Activated naive CD4-positive, alpha-beta T cell treated with anti-CD3 and anti-CD28 coated beads, Interleukin-2, amount 50 U/mL, for 72 hours (primary cell): ENCODE results near the gene FAM236C. TPM values are rescaled to one million over a fixed set of nuclear protein-coding genes. Genes with fewer than 3 reads are reported as not detected.
"Not testable (repeated sequence)": the region's sequence is repeated elsewhere in the genome, so short reads cannot be mapped to it uniquely, and the experiment has no call there.

Experiments used
- ATAC-seq, 2 donors: fragments of 150-1000 bp; cut with Tn5 transposase; 2 replicates each; pipeline ENCODE4 v1.10.0; 2021; ENCODE audit warnings: mild to moderate bottlenecking in 2 of 2, moderate library complexity in 2 of 2
- DNase-seq, 2 donors: peaks; one replicate each; pipeline ENCODE4 v3.0.0; 2021 to 2022; ENCODE audit warnings: low spot score in 2 of 2
- H3K27ac Mint-ChIP-seq, 2 donors: one replicate each; pipeline ENCODE4 v1.8.0; 2022; ENCODE audit warnings: mild to moderate bottlenecking in 2 of 2, mixed read lengths in 2 of 2
- H3K36me3 Mint-ChIP-seq, 2 donors: one replicate each; pipeline ENCODE4 v1.8.0; 2022; ENCODE audit warnings: mixed read lengths in 2 of 2
- H3K9me3 Mint-ChIP-seq, 2 donors: one replicate each; pipeline ENCODE4 v1.8.0; 2022; ENCODE audit warnings: mixed read lengths in 2 of 2
- total RNA-seq, 2 donors: library from RNA; stranded (reverse); gene quantifications; one replicate each; pipeline ENCODE4 v1.2.3, GENCODE V29; 2022

The FAM236C gene
- total RNA-seq, result not detected

DNA sequence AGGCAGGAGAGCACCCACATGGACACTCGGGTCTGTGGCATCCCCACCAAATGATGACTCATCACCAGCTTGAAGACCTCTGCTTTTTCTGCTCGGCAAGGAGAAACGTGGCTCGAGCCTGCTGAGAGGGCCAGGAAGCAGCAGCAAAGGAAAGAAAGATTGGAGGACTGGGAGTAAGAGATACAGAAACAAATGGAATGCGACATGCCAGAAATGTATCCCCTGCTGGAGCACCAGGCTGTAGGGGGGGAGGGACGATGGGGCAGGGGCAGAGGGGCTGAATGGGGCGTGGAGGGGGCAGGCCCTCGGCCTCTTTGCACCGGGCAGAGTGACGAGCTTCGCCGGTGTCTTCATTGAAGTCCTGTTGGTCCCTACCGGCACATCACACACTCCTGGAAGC, at the start of gene FAM236C:
Gene FAM236C (plus strand): TSS at position 301 of the 400 bp plus-strand sequence. CDS start 100 bp downstream, outside the sequence.
- not testable (repeated sequence) for H3K36me3 Mint-ChIP-seq, ATAC-seq, H3K27ac Mint-ChIP-seq, H3K9me3 Mint-ChIP-seq, DNase-seq

DNA sequence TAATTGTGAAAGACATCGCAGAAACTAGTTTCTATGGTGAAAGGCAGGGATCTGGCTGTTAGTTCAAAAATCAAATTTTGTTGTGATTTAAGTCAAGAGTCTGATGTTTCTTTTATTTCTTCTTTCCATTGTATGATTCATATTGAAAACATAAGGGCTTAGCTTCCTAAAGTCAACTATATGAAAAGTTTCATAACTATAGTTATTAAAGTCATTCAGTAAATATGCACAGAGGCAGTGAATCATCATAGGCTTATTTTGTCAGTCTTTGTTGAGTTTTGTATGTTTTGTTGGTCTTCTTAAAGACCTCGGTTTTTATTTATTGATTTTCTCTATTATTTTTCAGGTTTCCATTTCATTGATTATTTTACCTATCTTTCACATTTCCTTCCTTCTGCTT, 29.5 kb upstream of the FAM236C start:
- not testable (repeated sequence) for H3K36me3 Mint-ChIP-seq, H3K27ac Mint-ChIP-seq, DNase-seq, ATAC-seq, H3K9me3 Mint-ChIP-seq

DNA sequence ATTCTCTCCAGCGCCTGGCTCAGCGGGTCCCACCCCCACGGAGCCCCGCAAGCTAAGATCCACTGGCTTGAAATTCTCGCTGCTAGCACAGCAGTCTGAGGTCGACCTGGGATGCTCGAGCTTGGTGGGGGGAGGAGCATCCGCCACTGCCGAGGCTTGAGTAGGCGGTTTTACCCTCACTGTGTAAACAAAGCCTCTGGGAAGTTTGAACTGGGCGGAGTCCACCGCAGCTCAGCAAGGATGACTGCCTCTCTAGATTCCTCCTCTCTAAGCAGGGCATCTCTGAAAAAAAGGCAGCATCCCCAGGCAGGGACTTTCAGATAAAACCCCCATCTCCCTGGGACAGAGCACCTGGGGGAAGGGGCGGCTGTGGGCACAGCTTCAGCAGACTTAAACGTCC, 22.7 kb upstream of the FAM236C start:
- DNase-seq, H3K27ac Mint-ChIP-seq, ATAC-seq, H3K9me3 Mint-ChIP-seq, H3K36me3 Mint-ChIP-seq: not testable (repeated sequence)

DNA sequence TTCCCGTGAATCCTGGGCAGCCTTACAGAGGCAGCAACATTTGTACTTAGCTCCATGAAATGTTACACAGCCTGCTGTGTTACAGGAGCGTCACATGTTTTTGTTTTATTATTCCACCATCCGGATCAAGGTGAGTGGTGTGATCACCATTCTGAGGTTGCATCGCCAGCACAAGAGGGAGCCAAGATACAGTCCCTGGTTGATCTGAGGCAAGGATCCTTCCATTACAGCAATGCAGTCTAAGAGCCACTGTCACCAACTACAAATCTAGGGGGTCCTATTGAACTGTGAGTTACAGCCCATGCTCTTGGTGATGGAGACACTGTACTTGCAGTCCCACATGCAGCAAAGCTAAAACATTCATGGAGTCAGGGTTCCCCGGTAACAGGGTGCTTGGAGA, 3.7 kb downstream of the FAM236C start:
- H3K27ac Mint-ChIP-seq, H3K9me3 Mint-ChIP-seq, DNase-seq, ATAC-seq, H3K36me3 Mint-ChIP-seq: not testable (repeated sequence)

DNA sequence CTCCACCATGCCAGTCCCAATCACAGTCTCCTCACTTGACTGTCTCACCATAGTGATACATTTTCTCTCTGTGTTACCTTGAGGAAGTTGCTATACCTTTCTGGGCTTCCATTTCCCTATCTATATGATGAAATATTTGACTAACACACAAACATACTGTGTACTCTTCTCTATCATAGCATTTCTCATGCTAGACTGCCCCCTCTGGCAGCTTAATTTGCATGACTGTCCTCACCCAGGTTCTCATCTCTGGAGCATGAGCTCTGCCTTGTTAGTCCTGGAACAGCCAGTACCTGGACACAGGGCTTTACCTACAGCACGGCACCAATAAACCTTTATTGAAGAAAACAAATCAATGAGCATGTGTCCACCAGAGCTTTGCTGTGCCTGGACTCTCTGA, 19.9 kb downstream of the FAM236C start:
- not testable (repeated sequence) for ATAC-seq

DNA sequence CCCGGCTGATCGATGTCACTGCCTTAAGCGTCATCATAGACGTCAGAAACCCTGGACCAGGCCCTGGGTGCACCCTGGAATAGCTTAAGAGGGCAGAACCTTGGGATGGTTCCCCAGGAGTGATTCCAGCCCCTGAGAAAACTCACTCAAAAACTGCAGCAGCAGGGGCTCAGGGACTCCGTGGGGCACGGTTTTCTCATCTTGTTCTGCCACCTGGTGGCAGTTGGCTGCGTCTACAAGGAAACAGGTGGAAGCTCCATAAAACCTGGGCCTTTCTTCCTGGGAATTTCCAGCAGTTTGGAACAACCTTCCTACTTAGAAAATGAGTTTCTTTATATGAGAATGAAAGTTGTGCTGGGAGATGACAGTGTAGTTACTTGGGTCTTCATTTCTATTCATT, 24.0 kb downstream of the FAM236C start:
- ATAC-seq, H3K9me3 Mint-ChIP-seq, DNase-seq, H3K36me3 Mint-ChIP-seq, H3K27ac Mint-ChIP-seq: not testable (repeated sequence)

More for the DNA sequence above, 19.9 kb downstream of the FAM236C start:
- H3K9me3 Mint-ChIP-seq, H3K27ac Mint-ChIP-seq, H3K36me3 Mint-ChIP-seq, DNase-seq: not testable (repeated sequence)

DNA sequence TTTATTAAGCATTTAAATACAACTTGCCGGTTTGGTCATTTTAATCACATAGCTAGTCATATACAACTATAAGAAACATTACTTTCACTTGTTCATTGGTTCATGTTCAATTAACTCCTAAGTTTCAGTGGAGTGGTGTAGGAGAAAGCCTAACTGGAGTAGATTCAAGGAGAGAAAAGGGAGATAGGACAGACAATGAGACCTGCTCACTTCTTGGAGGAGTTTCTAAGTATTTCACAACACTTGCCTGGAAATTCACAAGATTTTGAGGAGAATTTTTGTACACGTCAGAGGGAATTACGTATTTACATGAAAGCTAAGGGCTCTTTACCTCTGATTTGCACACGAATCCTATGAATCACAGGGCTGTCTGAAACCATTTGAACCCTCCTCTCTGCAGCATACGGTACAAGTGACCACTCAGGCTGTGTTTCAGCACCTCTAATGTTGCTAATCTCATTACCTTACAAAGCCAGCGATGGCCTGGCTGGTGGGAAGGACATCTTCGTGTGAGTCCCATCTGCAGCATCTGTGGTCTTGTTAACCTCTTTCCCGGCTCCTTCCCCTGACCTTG, 24.6 kb downstream of the FAM236C start:
- H3K9me3 Mint-ChIP-seq, DNase-seq, H3K36me3 Mint-ChIP-seq, H3K27ac Mint-ChIP-seq, ATAC-seq: not testable (repeated sequence)

DNA sequence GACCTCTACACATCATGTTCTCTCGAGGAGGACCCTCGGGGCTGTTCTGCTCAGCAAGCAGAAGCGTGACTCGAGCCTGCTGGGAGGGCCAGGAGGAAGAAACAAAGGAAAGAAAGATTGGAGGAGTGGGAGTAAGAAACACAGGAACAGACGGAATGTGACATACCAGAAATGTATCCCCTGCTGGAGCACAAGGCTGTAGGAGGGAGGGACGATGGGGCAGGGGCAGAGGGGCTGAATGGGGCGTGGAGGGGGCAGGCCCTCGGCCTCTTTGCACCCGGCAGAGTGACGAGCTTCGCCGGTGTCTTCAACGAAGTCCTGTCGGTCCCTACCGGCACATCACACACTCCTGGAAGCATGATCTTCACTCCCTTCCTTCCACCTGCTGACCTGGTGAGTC, 25.5 kb downstream of the FAM236C start, which contains the start of gene FAM236A:
Gene FAM236A (plus strand): TSS at position 301 of the 400 bp plus-strand sequence. CDS start 57 bp downstream, at position 358.
- not testable (repeated sequence) for ATAC-seq, H3K9me3 Mint-ChIP-seq, H3K27ac Mint-ChIP-seq, H3K36me3 Mint-ChIP-seq, DNase-seq

DNA sequence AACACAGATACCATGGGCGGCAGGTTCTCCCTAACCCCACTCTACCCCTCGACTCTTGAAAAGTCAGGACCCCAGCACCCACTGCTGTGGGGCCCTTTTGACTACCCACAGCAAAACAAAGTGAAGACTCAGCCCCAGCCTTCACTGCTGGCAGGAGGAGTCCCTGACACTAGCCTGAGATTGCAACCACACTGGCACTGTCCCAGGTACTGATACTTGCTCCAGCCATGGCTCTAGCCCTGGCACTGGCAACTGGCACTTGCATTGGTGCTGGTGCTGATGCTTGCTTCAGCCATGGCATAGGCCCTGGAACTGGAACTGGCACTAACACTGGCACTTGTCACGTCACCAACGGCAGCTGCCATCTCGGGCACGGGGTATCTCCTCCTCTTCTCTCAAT, 29.9 kb downstream of the FAM236C start:
- not testable (repeated sequence) for DNase-seq, H3K9me3 Mint-ChIP-seq, ATAC-seq, H3K36me3 Mint-ChIP-seq, H3K27ac Mint-ChIP-seq

DNA sequence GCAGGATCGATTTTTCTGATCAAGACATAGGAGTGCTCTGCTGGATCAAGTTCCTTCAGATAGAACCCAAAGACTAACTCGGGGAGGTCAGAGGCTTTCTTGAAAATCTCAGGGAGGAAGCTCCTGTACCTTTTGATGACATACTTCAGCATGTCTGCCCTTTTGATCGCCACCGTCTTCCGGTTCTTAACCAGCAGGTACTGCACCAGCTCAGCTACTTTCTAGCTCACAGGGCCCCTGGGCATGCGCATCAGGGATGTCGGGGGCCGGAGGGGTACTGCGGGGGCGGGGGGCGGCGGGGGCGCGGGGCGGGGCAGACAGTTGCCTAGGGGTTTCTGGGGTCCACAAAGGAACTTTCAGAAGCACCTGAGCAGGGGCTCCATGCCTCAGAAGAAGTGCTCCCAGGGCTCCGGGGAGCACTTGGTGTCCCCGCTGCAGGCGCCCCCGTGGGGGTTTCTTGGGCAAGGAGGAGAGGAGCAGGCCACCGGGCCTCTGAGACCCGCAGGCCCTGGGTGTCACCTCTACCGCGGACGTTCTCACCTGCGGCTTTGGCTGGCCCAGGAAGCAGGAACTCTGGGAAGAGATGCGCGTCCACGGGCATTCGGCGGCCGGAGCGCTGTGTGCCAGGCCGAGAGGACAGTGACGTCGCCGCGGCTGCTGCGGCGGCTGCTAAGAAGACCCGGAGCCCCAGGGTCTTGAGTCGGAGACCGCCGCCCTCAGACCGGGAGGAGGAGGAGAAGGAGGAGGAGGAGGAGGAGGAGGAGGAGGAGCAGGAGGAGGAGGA, 30.8 kb downstream of the FAM236C start:
- H3K9me3 Mint-ChIP-seq, H3K36me3 Mint-ChIP-seq, DNase-seq, H3K27ac Mint-ChIP-seq: not testable (repeated sequence)
- peak; percentile 86 to 89 for ATAC-seq

DNA sequence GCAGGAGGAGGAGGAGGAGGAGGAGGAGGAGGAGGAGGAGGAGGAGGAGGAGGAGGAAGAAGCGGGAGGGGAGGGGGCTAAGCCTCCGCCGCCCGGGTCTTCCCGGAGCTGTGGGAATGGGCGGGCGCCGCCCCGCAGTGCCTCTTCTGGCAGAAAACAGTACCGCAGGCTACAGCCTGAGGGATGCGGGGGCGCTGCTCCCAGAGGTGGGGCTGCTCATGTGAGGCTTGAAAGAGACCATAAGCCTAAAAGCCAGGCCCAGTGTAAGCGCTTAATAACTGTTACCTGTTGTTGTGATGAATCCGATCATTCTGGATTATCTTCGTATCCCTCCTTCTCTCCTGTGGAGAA, 31.4 kb downstream of the FAM236C start, which contains the start of gene DMRTC1:
Gene DMRTC1 (minus strand): TSS at position 19 of the 351 bp plus-strand sequence. CDS start 68,143 bp downstream, outside the sequence.
- ATAC-seq, result peak; percentile 82 to 85
- not testable (repeated sequence) for H3K27ac Mint-ChIP-seq, H3K9me3 Mint-ChIP-seq, H3K36me3 Mint-ChIP-seq, DNase-seq

DNA sequence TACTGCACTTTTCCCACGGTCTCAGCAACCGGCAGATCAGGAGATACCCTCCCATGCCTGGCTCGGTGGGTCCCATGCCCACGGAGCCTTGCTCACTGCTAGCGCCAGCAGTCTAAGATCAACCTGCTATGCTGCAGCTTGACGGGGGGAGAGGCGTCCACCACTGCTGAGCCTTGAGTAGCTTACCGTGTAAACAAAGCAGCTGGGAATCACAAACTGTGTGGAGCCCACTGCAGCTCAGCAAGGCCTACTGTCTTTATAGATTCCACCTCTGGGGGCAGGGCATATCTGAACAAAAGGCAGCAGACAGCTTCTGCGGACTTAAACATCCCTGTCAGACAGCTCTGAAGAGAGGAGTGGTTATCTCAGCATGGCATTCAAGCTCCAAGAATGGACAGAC, 47.6 kb downstream of the FAM236C start:
- H3K27ac Mint-ChIP-seq, H3K36me3 Mint-ChIP-seq, ATAC-seq, DNase-seq, H3K9me3 Mint-ChIP-seq: not testable (repeated sequence)

Other genes with a start within 250 kb of the FAM236C start
- 1 to 10 TPM; 4.8 to 8.4 TPM for gene PHKA1, start 198.3 kb upstream of the FAM236C start, total RNA-seq
- gene DMRTC1B, start 135.7 kb upstream of the FAM236C start, total RNA-seq, result under 1 TPM in 1 of 2 donors, not detected in 1; 0.21 TPM
- not detected for gene FAM236B, start 130.0 kb upstream of the FAM236C start, total RNA-seq
- not detected for gene FAM236D, start 104.4 kb upstream of the FAM236C start, total RNA-seq
- gene FAM236A, start 25.6 kb downstream of the FAM236C start, total RNA-seq, result not detected
- under 1 TPM in 1 of 2 donors, not detected in 1; 0.21 TPM for gene DMRTC1, start 31.2 kb downstream of the FAM236C start, total RNA-seq
- gene PABPC1L2B, start 90.3 kb downstream of the FAM236C start, total RNA-seq, result not detected
- gene PABPC1L2A, start 166.9 kb downstream of the FAM236C start, total RNA-seq, result not detected